K562 (cell line): ENCODE measurements around the gene CLCF1. TPM values are rescaled to one million over a fixed set of nuclear protein-coding genes. Genes with fewer than 3 reads are reported as not detected.

Source experiments
- ADNP ChIP-seq: fragments of 200-800 bp; sonication (Bioruptor generic); IDR thresholded peaks from 2 replicates; pipeline ENCODE4 v1.6.1; 2016; ENCODE audit warnings: missing genetic modification characterization, missing compliant biosample characterization
- CHCHD3 ChIP-seq: fragments of 250-450 bp; sonication (Bioruptor Pico); IDR thresholded peaks from 2 replicates; pipeline ENCODE4 v2.1.2; 2022; ENCODE audit warnings: mild to moderate bottlenecking
- FOXP4 ChIP-seq: sonication (generic); formaldehyde crosslinking; IDR thresholded peaks from 2 replicates; pipeline ENCODE4 v1.8.0; 2022; ENCODE audit warnings: mild to moderate bottlenecking, missing genetic modification reagents, borderline replicate concordance
- GTF3C2 ChIP-seq: IDR thresholded peaks from 3 replicates; pipeline ENCODE4 v1.6.1; 2011; ENCODE audit warnings: borderline replicate concordance, mild to moderate bottlenecking, moderate library complexity; ENCODE audit not compliant: insufficient read length; ENCODE audit errors: extremely low read depth
- HIVEP1 ChIP-seq: fragments of 250-450 bp; sonication (Bioruptor Pico); IDR thresholded peaks from 2 replicates; pipeline ENCODE4 v1.4.0; 2020; ENCODE audit warnings: mild to moderate bottlenecking
- HNRNPL ChIP-seq: fragments of 200-400 bp; formaldehyde crosslinking; IDR thresholded peaks from 2 replicates; pipeline ENCODE4 v1.6.1; 2017; ENCODE audit warnings: low read depth, mild to moderate bottlenecking, low read length
- HNRNPUL1 ChIP-seq: fragments of 200-400 bp; formaldehyde crosslinking; IDR thresholded peaks from 2 replicates; pipeline ENCODE4 v1.6.1; 2017; ENCODE audit warnings: low read length
- L3MBTL2 ChIP-seq: fragments of 450-650 bp; IDR thresholded peaks from 2 replicates; pipeline ENCODE4 v1.6.1; 2016; ENCODE audit warnings: mild to moderate bottlenecking, moderate library complexity
- NFIC ChIP-seq: fragments of 450-650 bp; IDR thresholded peaks from 2 replicates; pipeline ENCODE4 v1.6.1; 2017; ENCODE audit warnings: mild to moderate bottlenecking, inconsistent platforms
- PYGO2 ChIP-seq: fragments of 450-650 bp; IDR thresholded peaks from 2 replicates; pipeline ENCODE4 v1.6.1; 2016; ENCODE audit warnings: mild to moderate bottlenecking, missing genetic modification characterization, moderate library complexity, missing compliant biosample characterization
- RBM25 ChIP-seq: fragments of 200-400 bp; formaldehyde crosslinking; IDR thresholded peaks from 2 replicates; pipeline ENCODE4 v1.6.1; 2018; ENCODE audit warnings: low read length, low read depth, moderate library complexity; ENCODE audit not compliant: severe bottlenecking
- SETDB1 ChIP-seq: IDR thresholded peaks from one replicate; pipeline ENCODE4 v1.6.1; 2012; ENCODE audit warnings: low read length, control low read depth, inconsistent platforms
- ZNF318 ChIP-seq, 2 experiments: fragments of 450-650 bp; IDR thresholded peaks; 2 replicates each; pipeline ENCODE4 v1.6.1; 2016; ENCODE audit warnings: mild to moderate bottlenecking in 2 of 2, borderline replicate concordance in 1 of 2, low read depth in 1 of 2, moderate library complexity in 1 of 2
- ZNF586 ChIP-seq: fragments of 450-650 bp; formaldehyde crosslinking; conservative IDR thresholded peaks from 2 replicates; pipeline ENCODE4 v1.4.0; 2020; ENCODE audit warnings: mild to moderate bottlenecking, moderate library complexity
- polyA plus RNA-seq, 8 experiments: library from polyadenylated mRNA; depleted of rRNA in 4 of 8; stranded (reverse) in 5 of 8; unstranded in 3 of 8; fragments of >200 nt; fragmentation: Nextera tagmentation in 2 of 8; fragmentation: Illumina TruSeq in 1 of 8; extraction: Ambion mirVana in 2 of 8; extraction: Trizol in 1 of 8; gene quantifications; 2 replicates each; pipeline versions ENCODE4 v1.2.1 to v1.2.3, GENCODE V29; 2011 to 2014; ENCODE audit warnings: inconsistent platforms in 1 of 8, missing spikeins in 1 of 8
- total RNA-seq, 7 experiments: library from RNA; depleted of rRNA in 6 of 7; stranded (reverse); fragments of >200 nt in 6 of 7; fragmentation: Illumina TruSeq in 2 of 7; extraction: Trizol in 2 of 7; gene quantifications; 2 replicates each; pipeline versions ENCODE4 v1.2.1 to v1.2.3, GENCODE V29; 2011 to 2021; ENCODE audit warnings: low replicate concordance in 1 of 7

The CLCF1 gene
- total and polyA plus RNA-seq, 9 of the 15 experiments (the other 6 are each of a cell fraction or from before 2014, with no cell fraction given): 0.49 to 5.8 (median 3.0) TPM

DNA sequence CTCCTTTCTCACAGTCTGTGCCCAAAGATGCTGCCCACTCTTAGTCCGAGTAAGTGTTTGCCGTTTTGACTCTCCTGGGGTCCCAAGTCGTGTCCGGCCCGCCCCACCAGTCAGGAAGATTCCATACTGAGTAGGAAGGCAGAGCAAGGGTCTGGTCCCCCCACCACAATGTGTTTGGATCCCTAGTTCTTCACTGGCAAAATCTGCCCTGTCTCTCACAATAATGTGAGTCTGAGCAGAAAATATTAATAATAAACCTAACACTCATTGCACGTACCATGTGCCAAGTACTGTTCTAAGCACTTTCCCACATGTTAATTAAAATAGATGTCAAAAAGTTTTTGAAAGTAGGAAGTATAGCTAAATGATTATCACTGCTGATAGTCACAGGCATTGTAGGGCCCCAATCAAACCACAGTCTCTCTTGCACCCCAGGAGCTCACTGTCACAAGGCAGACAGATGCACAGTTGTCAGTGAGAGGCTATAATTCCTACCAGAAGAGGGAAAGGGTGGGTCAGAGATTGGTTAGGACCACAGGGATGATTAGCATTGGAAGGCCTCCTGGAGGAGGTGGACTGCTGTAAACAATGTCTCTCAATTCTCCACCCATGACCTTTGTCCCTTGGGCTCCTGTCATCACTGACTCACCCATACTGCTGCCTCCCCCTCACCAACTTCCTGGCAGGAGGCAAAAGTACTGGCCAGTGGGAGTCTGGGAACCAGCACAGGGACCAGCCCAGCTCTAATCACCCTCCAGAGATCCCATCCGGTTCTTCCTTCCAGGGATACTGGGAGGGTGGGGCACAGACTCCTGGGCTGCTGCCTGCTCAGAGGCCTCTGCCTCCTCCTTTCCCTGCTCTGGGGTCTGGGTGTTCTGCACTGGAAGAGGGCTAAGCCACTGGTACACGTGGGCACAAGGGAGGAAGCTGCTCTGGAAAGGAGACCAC is 19.0 kb downstream of the CLCF1 start (continued):
- TF ChIP-seq HNRNPUL1: no peak
- no peak; the same call in 1 of the 2 replicates for TF ChIP-seq FOXP4 (CRISPR knock-in tag)
- no peak for TF ChIP-seq SETDB1
- TF ChIP-seq HNRNPL: no peak
- TF ChIP-seq GTF3C2: no peak
- TF ChIP-seq ZNF318 (IDR thresholded peaks at IDR 0.05; ENCODE audit: borderline replicate concordance in 1 of 2, low read depth in 1 of 2): no peak
- TF ChIP-seq L3MBTL2: no peak
- no peak for TF ChIP-seq NFIC
- no peak for TF ChIP-seq ZNF586
- no peak for TF ChIP-seq ADNP (tag)
- no peak for TF ChIP-seq HIVEP1 (CRISPR knock-in tag)
- TF ChIP-seq CHCHD3: no peak
- no peak for TF ChIP-seq RBM25
- no peak for TF ChIP-seq PYGO2 (tag)
